SK-N-SH treated with all-trans-retinoic acid at 6 μM for 48 hours (cell line): ENCODE measurements around the gene VPS50.

Experiments used
- ATAC-seq: fragments of 200-7000 bp; cut with Tn5 transposase; 3 replicates; pipeline ENCODE4 v1.9.1; 2020; ENCODE audit warnings: mild to moderate bottlenecking, moderate library complexity
- BACH2 ChIP-seq: fragments of 250-450 bp; sonication (Bioruptor Pico); IDR thresholded peaks from 2 replicates; pipeline ENCODE4 v1.9.0; 2021; ENCODE audit warnings: mild to moderate bottlenecking, borderline replicate concordance
- CREB5 ChIP-seq: fragments of 250-450 bp; sonication (Bioruptor Pico); IDR thresholded peaks from 2 replicates; pipeline ENCODE4 v1.5.1; 2020; ENCODE audit warnings: low read depth, mild to moderate bottlenecking, moderate library complexity
- CSDC2 ChIP-seq: fragments of 250-450 bp; sonication (Bioruptor Pico); IDR thresholded peaks from 2 replicates; pipeline ENCODE4 v1.5.0; 2020; ENCODE audit warnings: mild to moderate bottlenecking, moderate library complexity
- CSRNP3 ChIP-seq: fragments of 250-450 bp; sonication (Bioruptor Pico); IDR thresholded peaks from 2 replicates; pipeline ENCODE4 v1.5.1; 2021; ENCODE audit warnings: mild to moderate bottlenecking, moderate library complexity
- ESRRG ChIP-seq: fragments of 250-450 bp; sonication (Bioruptor Pico); IDR thresholded peaks from 2 replicates; pipeline ENCODE4 v1.6.1; 2021; ENCODE audit warnings: mild to moderate bottlenecking
- GLIS3 ChIP-seq: fragments of 250-450 bp; sonication (Bioruptor Pico); IDR thresholded peaks from 2 replicates; pipeline ENCODE4 v1.5.0; 2020; ENCODE audit warnings: mild to moderate bottlenecking, moderate library complexity
- ISL1 ChIP-seq: fragments of 250-450 bp; sonication (Bioruptor Pico); IDR thresholded peaks from 2 replicates; pipeline ENCODE4 v2.1.2; 2022; ENCODE audit warnings: mild to moderate bottlenecking, moderate library complexity
- OSR1 ChIP-seq: fragments of 250-450 bp; sonication (Bioruptor Pico); IDR thresholded peaks from 2 replicates; pipeline ENCODE4 v1.8.0; 2022; ENCODE audit warnings: moderate library complexity, mild to moderate bottlenecking, inconsistent platforms
- PATZ1 ChIP-seq: fragments of 250-450 bp; sonication (Bioruptor Pico); IDR thresholded peaks from 2 replicates; pipeline ENCODE4 v1.8.0; 2020; ENCODE audit warnings: mild to moderate bottlenecking, moderate library complexity, borderline replicate concordance
- PPARA ChIP-seq: fragments of 250-450 bp; sonication (Bioruptor Pico); IDR thresholded peaks from 2 replicates; pipeline ENCODE4 v1.5.0; 2020; ENCODE audit warnings: mild to moderate bottlenecking, borderline replicate concordance
- RARB ChIP-seq: fragments of 250-450 bp; sonication (Bioruptor Pico); IDR thresholded peaks from 2 replicates; pipeline ENCODE4 v1.8.0; 2021; ENCODE audit warnings: mild to moderate bottlenecking, moderate library complexity
- TCF4 ChIP-seq: fragments of 250-450 bp; sonication (Bioruptor Pico); IDR thresholded peaks from 2 replicates; pipeline ENCODE4 v1.8.0; 2021; ENCODE audit warnings: mild to moderate bottlenecking, moderate library complexity, borderline replicate concordance
- TOX ChIP-seq: fragments of 250-450 bp; sonication (Bioruptor Pico); IDR thresholded peaks from 2 replicates; pipeline ENCODE4 v1.8.0; 2021; ENCODE audit warnings: mild to moderate bottlenecking, moderate library complexity, borderline replicate concordance
- TSHZ2 ChIP-seq: fragments of 250-450 bp; sonication (Bioruptor Pico); IDR thresholded peaks from 2 replicates; pipeline ENCODE4 v1.5.0; 2020; ENCODE audit warnings: mild to moderate bottlenecking, moderate library complexity
- ZC3H10 ChIP-seq: fragments of 250-450 bp; sonication (Bioruptor Pico); IDR thresholded peaks from 2 replicates; pipeline ENCODE4 v1.5.1; 2021; ENCODE audit warnings: mild to moderate bottlenecking, moderate library complexity
- ZFP3 ChIP-seq: fragments of 250-450 bp; sonication (Bioruptor Pico); IDR thresholded peaks from 2 replicates; pipeline ENCODE4 v1.5.0; 2020; ENCODE audit warnings: mild to moderate bottlenecking, moderate library complexity
- ZFP30 ChIP-seq: fragments of 450-650 bp; formaldehyde crosslinking; IDR thresholded peaks from 2 replicates; pipeline ENCODE4 v1.5.0; 2022; ENCODE audit warnings: mild to moderate bottlenecking, moderate library complexity
- ZNF565 ChIP-seq: fragments of 450-650 bp; formaldehyde crosslinking; conservative IDR thresholded peaks from 2 replicates; pipeline ENCODE4 v1.5.0; 2020; ENCODE audit warnings: low read depth, mild to moderate bottlenecking, moderate library complexity
- ZNF70 ChIP-seq: fragments of 450-650 bp; formaldehyde crosslinking; IDR thresholded peaks from 2 replicates; pipeline ENCODE4 v1.5.0; 2020; ENCODE audit warnings: mild to moderate bottlenecking, moderate library complexity

The VPS50 gene

GRCh38 chr7:93262535-93262934 is 30.4 kb downstream of the VPS50 start:
- TF ChIP-seq CSDC2 (CRISPR knock-in tag) = no peak
- TF ChIP-seq PPARA (CRISPR knock-in tag) = no peak
- ATAC-seq = no peak

- ATAC-seq = no peak
- TF ChIP-seq ZFP3 (CRISPR knock-in tag) (no peak), CSRNP3 (CRISPR knock-in tag) (no peak), TSHZ2 (CRISPR knock-in tag) (no peak), PATZ1 (CRISPR knock-in tag) (no peak), OSR1 (no peak), PPARA (CRISPR knock-in tag) (no peak), ISL1 (CRISPR knock-in tag) (no peak), RARB (CRISPR knock-in tag) (no peak)
Observed at GRCh38 chr7:93265220-93265619, 33.1 kb downstream of the VPS50 start.

- TF ChIP-seq CSRNP3 (CRISPR knock-in tag) (no peak), ESRRG (CRISPR knock-in tag) (no peak), TSHZ2 (CRISPR knock-in tag) (no peak)
- ATAC-seq = no peak
Observed at GRCh38 chr7:93279541-93279940, 47.4 kb downstream of the VPS50 start.

- ATAC-seq = no peak
- TF ChIP-seq ZFP30 (CRISPR knock-in tag) (no peak), PATZ1 (CRISPR knock-in tag) (no peak), CSRNP3 (CRISPR knock-in tag) (no peak), CREB5 (CRISPR knock-in tag) (no peak), ZC3H10 (no peak), ZNF70 (CRISPR knock-in tag) (no peak), ISL1 (CRISPR knock-in tag) (no peak), ZNF565 (CRISPR knock-in tag) (no peak), BACH2 (CRISPR knock-in tag) (no peak), GLIS3 (CRISPR knock-in tag) (no peak), OSR1 (no peak), TOX (CRISPR knock-in tag) (no peak), RARB (CRISPR knock-in tag) (no peak), TCF4 (no peak)
Observed at GRCh38 chr7:93284908-93285307, 52.7 kb downstream of the VPS50 start.
